CD4-positive, CD25-positive, alpha-beta regulatory T cell (primary cell): ENCODE data around the gene PHACTR2. TPM values are rescaled to one million over a fixed set of nuclear protein-coding genes. Genes with fewer than 3 reads are reported as not detected.
"Not testable (repeated sequence)": the region's sequence is repeated elsewhere in the genome, so short reads cannot be mapped to it uniquely, and the experiment has no call there.

ENCODE experiments used
- ATAC-seq, 2 donors: fragments of 150-1000 bp; cut with Tn5 transposase; one replicate each; pipeline ENCODE4 v1.10.0; 2021; ENCODE audit warnings: low read depth in 2 of 2, moderate number of reproducible peaks in 2 of 2, moderate library complexity in 1 of 2
- DNase-seq, 3 donors: peaks; one replicate each; pipeline versions ENCODE4 v3.0.0 to v3.0.0-alpha.2; 2012 to 2022; ENCODE audit warnings: mixed read lengths in 1 of 3
- H3K27ac ChIP-seq: one replicate; pipeline ENCODE4 v1.7.0; 2013; ENCODE audit warnings: mild to moderate bottlenecking, low read length; ENCODE audit not compliant: insufficient read depth, poor library complexity, severe bottlenecking
- H3K27me3 ChIP-seq: one replicate; pipeline ENCODE4 v1.7.0; 2013; ENCODE audit warnings: low read length; ENCODE audit not compliant: control insufficient read depth, insufficient read depth
- H3K36me3 ChIP-seq: one replicate; pipeline ENCODE4 v1.7.0; 2013; ENCODE audit warnings: mild to moderate bottlenecking, low read length, moderate library complexity; ENCODE audit not compliant: control insufficient read depth, insufficient read depth
- H3K4me1 ChIP-seq: 2 replicates; pipeline ENCODE4 v1.7.0; 2013; ENCODE audit warnings: mild to moderate bottlenecking, low read length; ENCODE audit not compliant: insufficient read depth, control insufficient read depth, poor library complexity, severe bottlenecking
- H3K4me3 ChIP-seq: one replicate; pipeline ENCODE4 v1.7.0; 2013; ENCODE audit warnings: low read depth, mild to moderate bottlenecking, low read length, moderate library complexity
- H3K9me3 ChIP-seq, 2 experiments: 1 replicate in 1 of 2; 2 replicates in 1 of 2; pipeline ENCODE4 v1.7.0; 2013; ENCODE audit warnings: low read length in 2 of 2, mild to moderate bottlenecking in 1 of 2, moderate library complexity in 1 of 2; ENCODE audit not compliant: control insufficient read depth in 2 of 2
- H3K27ac Mint-ChIP-seq, 3 donors: one replicate each; pipeline ENCODE4 v1.8.0; 2020 to 2022; ENCODE audit warnings: mild to moderate bottlenecking in 3 of 3, mixed read lengths in 3 of 3, moderate library complexity in 2 of 3
- H3K27me3 Mint-ChIP-seq: one replicate; pipeline ENCODE4 v1.8.0; 2022; ENCODE audit warnings: mild to moderate bottlenecking, mixed read lengths
- H3K36me3 Mint-ChIP-seq: one replicate; pipeline ENCODE4 v1.8.0; 2020; ENCODE audit warnings: mixed read lengths
- H3K4me1 Mint-ChIP-seq, 4 donors: one replicate each; pipeline ENCODE4 v1.8.0; 2020 to 2022; ENCODE audit warnings: mixed read lengths in 4 of 4, mild to moderate bottlenecking in 1 of 4
- H3K4me3 Mint-ChIP-seq, 4 donors: one replicate each; pipeline ENCODE4 v1.8.0; 2020 to 2022; ENCODE audit warnings: mild to moderate bottlenecking in 4 of 4, mixed read lengths in 4 of 4, moderate library complexity in 3 of 4
- H3K9me3 Mint-ChIP-seq, 7 donors: one replicate each; pipeline ENCODE4 v1.8.0; 2020 to 2022; ENCODE audit warnings: mixed read lengths in 7 of 7, mild to moderate bottlenecking in 3 of 7, moderate library complexity in 2 of 7
- polyA plus RNA-seq, 4 donors: library from polyadenylated mRNA; unstranded; fragments of 300-500 nt; fragmentation: Illumina TruSeq; gene quantifications; one replicate each; pipeline ENCODE4 v1.2.3, GENCODE V29; 2021
- total RNA-seq: library from RNA; stranded (reverse); gene quantifications from one replicate; pipeline ENCODE4 v1.2.3, GENCODE V29; 2022

PHACTR2 gene
- total and polyA plus RNA-seq, 5 donors from 2014 or later, result 16.1 to 70.2 (median 29.8) TPM

DNA sequence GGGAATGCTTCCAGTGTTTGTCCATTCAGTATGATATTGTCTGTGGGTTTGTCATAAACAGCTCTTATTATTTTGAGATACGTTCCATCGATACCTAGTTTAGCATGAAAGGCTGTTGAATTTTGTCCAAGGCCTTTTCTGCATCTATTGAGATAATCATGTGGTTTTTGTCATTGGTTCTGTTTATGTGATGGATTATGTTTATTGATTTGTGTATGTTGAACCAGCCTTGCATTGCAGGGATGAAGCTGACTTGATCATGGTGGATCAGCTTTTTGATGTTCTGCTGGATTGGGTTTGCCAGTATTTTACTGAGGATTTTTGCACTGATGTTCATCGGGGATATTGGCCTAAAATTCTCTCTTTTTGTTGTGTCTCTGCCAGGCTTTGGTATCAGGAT is 120.7 kb downstream of the PHACTR2 start:
- peaks cover 67% of the 10 kb centered on the region for H3K36me3 Mint-ChIP-seq
- H3K27me3 Mint-ChIP-seq, H3K27me3 ChIP-seq, H3K27ac ChIP-seq, H3K4me3 Mint-ChIP-seq, H3K4me1 ChIP-seq, H3K27ac Mint-ChIP-seq, H3K4me3 ChIP-seq, H3K9me3 ChIP-seq, H3K36me3 ChIP-seq, DNase-seq, ATAC-seq: not testable (repeated sequence)
- peaks cover 5 to 12% (median 10%) of the 10 kb centered on the region in 4 donors for H3K4me1 Mint-ChIP-seq
- H3K9me3 Mint-ChIP-seq, result peaks cover 2 to 32% (median 12%) of the 10 kb centered on the region in 7 donors

DNA sequence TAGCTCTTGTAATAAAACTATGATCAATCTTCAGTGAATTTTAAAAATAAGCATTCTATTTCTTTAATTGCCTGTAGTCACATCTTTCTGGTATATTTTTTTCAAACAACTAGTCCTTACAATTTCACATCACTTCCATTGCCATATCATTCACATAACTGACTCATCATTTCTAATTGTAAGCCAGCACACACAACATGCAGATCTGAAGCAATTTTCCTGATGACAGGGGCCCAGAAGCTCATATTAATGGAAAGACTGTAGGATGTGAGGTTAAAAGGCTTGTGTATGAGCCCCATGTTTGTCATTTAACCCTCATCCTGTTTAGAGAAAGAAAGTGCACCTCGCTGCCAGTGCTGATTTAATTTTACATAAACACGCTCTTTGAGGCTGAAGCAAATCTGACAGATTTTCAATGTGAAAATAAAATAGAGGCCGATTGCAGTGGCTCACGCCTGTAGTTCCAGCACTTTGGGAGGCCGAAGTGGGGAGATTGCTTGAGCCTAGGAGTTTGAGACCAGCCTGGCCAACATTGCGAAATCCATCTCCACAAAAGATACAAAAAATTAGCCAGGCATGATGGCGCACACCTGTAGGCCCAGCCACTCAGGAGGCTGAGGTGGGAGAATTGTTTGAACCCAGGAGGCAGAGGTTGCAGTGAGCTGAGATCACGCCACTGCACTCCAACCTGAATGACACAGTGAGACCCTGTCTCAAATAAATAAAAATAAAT is 125.2 kb downstream of the PHACTR2 start:
- Histone ChIP-seq H3K27ac (no peak overlapping the region), H3K4me3 (no peak overlapping the region), H3K9me3 (no peaks in the 10 kb centered on the region), H3K36me3 (peaks cover 4% of the 10 kb centered on the region), H3K4me1 (no peaks in the 10 kb centered on the region), H3K27me3 (no peaks in the 10 kb centered on the region)
- H3K36me3 Mint-ChIP-seq, result peaks cover 51% of the 10 kb centered on the region
- H3K4me1 Mint-ChIP-seq, result peaks cover 13 to 40% (median 25%) of the 10 kb centered on the region in 4 donors
- peak overlapping the region in 1 of 4 donors; percentile 12 for H3K4me3 Mint-ChIP-seq
- no peak for ATAC-seq
- no peak for DNase-seq
- peaks cover 2 to 27% (median 11%) of the 10 kb centered on the region in 7 donors for H3K9me3 Mint-ChIP-seq
- H3K27me3 Mint-ChIP-seq, result no peaks in the 10 kb centered on the region
- H3K27ac Mint-ChIP-seq, result peak overlapping the region in 1 of 3 donors; percentile 0

DNA sequence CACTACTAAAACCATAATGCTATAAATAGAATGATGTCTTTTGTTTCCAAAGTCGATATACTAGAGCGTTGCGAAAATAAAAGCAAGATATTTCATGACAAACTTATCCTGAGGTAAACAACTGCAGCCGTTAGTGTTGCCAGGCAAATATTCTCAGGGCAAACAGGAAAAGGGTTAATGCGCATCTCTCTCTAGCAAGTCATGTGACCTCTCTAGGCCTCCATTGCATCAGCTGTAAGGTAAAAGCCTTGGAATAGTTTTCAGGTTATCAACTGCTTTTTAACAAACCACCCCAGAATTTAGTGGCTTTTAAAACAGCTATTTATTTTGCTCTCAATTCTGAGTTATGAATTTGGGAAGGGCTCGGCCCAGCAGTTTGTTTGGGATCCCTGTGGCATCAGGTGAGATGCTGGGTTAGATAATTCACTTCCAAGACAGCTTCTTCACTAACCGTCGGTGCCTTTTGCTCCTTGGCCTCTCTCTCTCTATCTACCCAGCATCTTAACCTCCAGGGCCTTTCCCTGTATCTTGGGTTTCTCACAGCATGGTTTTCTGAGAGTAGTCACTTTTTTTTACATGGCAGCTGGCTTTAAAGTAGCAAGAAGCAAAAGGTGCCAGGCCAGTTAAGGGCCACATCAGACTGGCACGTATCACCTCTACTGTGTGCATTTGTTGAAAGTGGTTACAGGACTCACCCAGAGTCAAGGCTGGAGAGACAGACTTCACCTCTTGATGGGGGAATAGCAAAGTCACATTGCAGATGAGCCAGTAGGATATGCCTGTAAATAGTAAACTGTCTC is 126.2 kb downstream of the PHACTR2 start:
- ATAC-seq, result no peak
- no peak overlapping the region for H3K4me3 Mint-ChIP-seq
- Histone ChIP-seq H3K4me3 (no peak overlapping the region), H3K27ac (no peak overlapping the region), H3K36me3 (peaks cover 11% of the 10 kb centered on the region), H3K4me1 (no peaks in the 10 kb centered on the region), H3K27me3 (no peaks in the 10 kb centered on the region), H3K9me3 (no peaks in the 10 kb centered on the region)
- no peaks in the 10 kb centered on the region for H3K27me3 Mint-ChIP-seq
- H3K4me1 Mint-ChIP-seq, result peaks cover 13 to 40% (median 27%) of the 10 kb centered on the region in 4 donors
- peak overlapping the region in 1 of 3 donors; percentile 46 for H3K27ac Mint-ChIP-seq
- no peak for DNase-seq
- H3K36me3 Mint-ChIP-seq, result peaks cover 45% of the 10 kb centered on the region
- peaks cover 0 to 17% (median 7%) of the 10 kb centered on the region in 7 donors for H3K9me3 Mint-ChIP-seq

DNA sequence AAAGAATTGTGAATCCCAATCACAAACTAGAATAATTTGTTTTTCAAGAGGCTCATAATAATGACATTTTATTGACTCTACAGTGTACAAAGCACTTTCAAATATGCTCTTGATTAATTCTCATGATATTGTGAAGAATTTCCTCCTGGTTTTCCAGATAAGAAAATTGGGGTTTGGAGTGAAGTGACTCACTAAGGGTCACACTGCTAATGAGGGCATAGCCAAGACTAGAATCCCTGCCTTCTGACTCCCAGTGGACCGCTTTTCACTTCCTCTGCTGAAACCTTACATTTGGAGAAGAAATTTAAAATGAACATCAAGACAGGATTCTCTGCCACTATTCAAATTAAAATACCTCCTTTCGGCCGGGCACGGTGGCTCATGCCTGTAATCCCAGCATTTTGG is 127.1 kb downstream of the PHACTR2 start:
- peaks cover 0 to 8% (median 4%) of the 10 kb centered on the region in 7 donors for H3K9me3 Mint-ChIP-seq
- peak overlapping the region in 1 of 4 donors; percentile 5 for H3K4me3 Mint-ChIP-seq
- Histone ChIP-seq H3K27ac (no peak overlapping the region), H3K9me3 (no peaks in the 10 kb centered on the region), H3K4me3 (no peak overlapping the region), H3K4me1 (no peaks in the 10 kb centered on the region), H3K27me3 (no peaks in the 10 kb centered on the region), H3K36me3 (peaks cover 11% of the 10 kb centered on the region)
- ATAC-seq, result no peak
- H3K4me1 Mint-ChIP-seq, result peaks cover 13 to 40% (median 26%) of the 10 kb centered on the region in 4 donors
- H3K36me3 Mint-ChIP-seq, result peaks cover 40% of the 10 kb centered on the region
- DNase-seq, result no peak
- H3K27ac Mint-ChIP-seq, result peak overlapping the region in 1 of 3 donors; percentile 46
- H3K27me3 Mint-ChIP-seq, result no peaks in the 10 kb centered on the region

DNA sequence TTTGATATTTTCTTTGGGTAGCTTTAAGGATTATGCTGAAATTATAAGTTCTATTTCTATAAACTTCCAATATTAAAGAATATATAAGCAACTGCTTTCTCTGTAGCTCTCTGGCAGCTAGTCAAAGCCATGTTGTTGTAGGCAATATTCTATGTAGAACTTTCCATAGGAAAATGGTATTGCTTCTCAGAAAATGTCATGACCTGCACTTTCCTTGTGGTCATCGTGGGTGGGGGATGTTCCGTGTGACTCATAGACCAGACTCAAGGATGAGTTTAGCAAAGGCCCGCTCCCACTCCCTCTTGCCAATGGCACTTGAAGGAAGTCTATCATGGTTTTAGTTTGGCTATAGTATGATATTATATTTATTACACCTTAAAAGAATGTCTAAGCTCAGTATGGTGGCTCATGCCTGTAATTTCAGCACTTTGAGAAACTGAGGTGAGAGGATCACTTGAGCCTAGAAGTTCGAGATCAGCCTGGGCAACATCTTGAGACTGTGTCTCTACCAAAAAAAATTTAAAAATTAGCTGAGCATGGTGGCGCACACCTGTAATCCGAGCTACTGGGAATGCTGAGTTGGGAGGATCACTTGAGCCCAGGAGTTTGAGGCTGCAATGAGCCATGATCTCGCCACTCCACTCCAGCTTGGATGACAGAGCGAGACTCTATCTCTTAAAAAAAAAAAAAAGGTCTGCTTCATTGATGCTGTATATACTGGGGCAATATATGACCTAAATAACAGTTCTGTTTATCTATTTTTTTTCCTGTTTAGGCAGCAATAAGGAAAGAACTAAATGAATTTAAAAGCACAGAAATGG is 128.7 kb downstream of the PHACTR2 start:
- peak overlapping the region in 1 of 3 donors; percentile 11 for H3K27ac Mint-ChIP-seq
- H3K27me3 ChIP-seq, result no peaks in the 10 kb centered on the region
- H3K27me3 Mint-ChIP-seq, result no peaks in the 10 kb centered on the region
- peaks cover 13% of the 10 kb centered on the region for H3K36me3 ChIP-seq
- no peaks in the 10 kb centered on the region for H3K4me1 ChIP-seq
- H3K4me3 ChIP-seq, result no peak overlapping the region
- H3K9me3 ChIP-seq, result no peaks in the 10 kb centered on the region
- H3K9me3 Mint-ChIP-seq, result peaks cover 0 to 2% (median 0%) of the 10 kb centered on the region in 7 donors
- DNase-seq (peak in 1 of 3 donors; percentile 24), ATAC-seq (no peak)
- peaks cover 8 to 33% (median 26%) of the 10 kb centered on the region in 4 donors for H3K4me1 Mint-ChIP-seq
- H3K27ac ChIP-seq, result no peak overlapping the region
- H3K36me3 Mint-ChIP-seq, result peaks cover 28% of the 10 kb centered on the region
- H3K4me3 Mint-ChIP-seq, result no peak overlapping the region

DNA sequence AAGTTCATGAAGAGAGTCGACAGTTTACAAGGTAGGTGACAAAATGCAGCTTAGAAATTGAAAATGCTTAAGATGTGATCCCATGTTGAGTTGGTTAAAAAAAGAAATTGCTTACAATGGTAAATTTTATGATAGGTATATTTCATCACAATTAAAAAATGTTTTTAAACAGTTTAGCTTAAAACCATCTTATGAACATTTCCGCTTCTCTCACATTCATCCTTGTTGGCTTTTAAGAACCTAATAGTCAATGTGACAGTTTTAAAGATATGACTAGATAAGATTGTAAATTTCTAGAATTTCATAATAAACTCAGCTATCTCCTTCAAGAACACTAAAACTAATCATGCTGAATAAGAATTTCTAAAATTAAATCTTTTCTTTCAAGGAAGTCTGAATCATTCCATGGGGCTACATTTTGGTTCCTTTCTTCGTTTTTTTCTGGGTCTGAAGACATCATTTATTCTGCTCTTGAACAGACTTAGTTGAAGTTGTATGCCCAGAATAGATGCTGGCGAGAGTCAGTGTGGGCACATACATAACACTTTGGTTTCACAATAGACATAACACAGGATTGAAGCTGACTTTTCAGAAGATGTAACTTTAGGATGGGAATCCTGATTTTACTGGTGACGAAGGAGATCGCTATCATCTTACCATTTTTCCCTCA is 129.5 kb downstream of the PHACTR2 start:
- Histone ChIP-seq H3K36me3 (peaks cover 13% of the 10 kb centered on the region), H3K27ac (no peak overlapping the region), H3K4me3 (no peak overlapping the region), H3K9me3 (no peaks in the 10 kb centered on the region), H3K27me3 (no peaks in the 10 kb centered on the region), H3K4me1 (no peaks in the 10 kb centered on the region)
- no peak overlapping the region for H3K4me3 Mint-ChIP-seq
- peaks cover 0 to 2% (median 0%) of the 10 kb centered on the region in 7 donors for H3K9me3 Mint-ChIP-seq
- DNase-seq (no peak), ATAC-seq (no peak)
- no peaks in the 10 kb centered on the region for H3K27me3 Mint-ChIP-seq
- peaks cover 27% of the 10 kb centered on the region for H3K36me3 Mint-ChIP-seq
- peak overlapping the region in 2 of 3 donors; percentile 11 to 61 for H3K27ac Mint-ChIP-seq
- H3K4me1 Mint-ChIP-seq, result peaks cover 8 to 33% (median 28%) of the 10 kb centered on the region in 4 donors

DNA sequence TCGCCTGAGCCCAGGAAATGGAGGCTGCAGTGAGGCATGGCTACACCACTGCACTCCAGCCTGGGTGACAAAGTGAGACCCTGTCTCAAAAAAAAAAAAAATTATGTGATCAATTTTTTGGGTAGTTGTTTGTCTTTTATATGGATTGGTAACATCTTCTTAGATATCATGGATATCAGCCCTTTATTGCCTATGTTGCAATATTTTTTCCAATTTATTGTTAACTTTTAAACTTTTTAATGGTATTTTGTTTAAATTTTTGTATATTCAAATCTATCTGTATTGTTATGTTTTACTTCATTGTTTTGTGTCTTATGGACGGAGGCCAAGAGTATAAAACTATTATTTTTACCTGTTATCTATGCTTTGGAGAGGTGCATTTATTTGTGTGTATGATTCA is 133.0 kb downstream of the PHACTR2 start:
- Mint-ChIP-seq H3K36me3 (peaks cover 27% of the 10 kb centered on the region), H3K9me3 (no peaks in the 10 kb centered on the region), H3K27ac (peak overlapping the region in 1 of 3 donors; percentile 6), H3K4me1 (peaks cover 2 to 18% (median 11%) of the 10 kb centered on the region in 4 donors), H3K4me3 (no peak overlapping the region), H3K27me3 (no peaks in the 10 kb centered on the region)
- no peaks in the 10 kb centered on the region for H3K9me3 ChIP-seq
- peaks cover 13% of the 10 kb centered on the region for H3K36me3 ChIP-seq
- H3K4me1 ChIP-seq, result no peaks in the 10 kb centered on the region
- no peak overlapping the region for H3K4me3 ChIP-seq
- H3K27me3 ChIP-seq, result no peaks in the 10 kb centered on the region
- no peak for DNase-seq
- ATAC-seq, result no peak
- no peak overlapping the region for H3K27ac ChIP-seq
